CD4-positive, alpha-beta T cell treated with Interleukin-21 for 1 hour (primary cell): Measurements from ENCODE around the gene PPP1R14C.
A peak's percentile ranks its signal among the peaks of the same experiment; 100 is the strongest.
"Not testable (repeated sequence)": the region's sequence is repeated elsewhere in the genome, so short reads cannot be mapped to it uniquely, and the experiment has no call there.

Source experiments
- DNase-seq: peaks from one replicate; pipeline ENCODE4 v3.0.0-alpha.2; 2020

PPP1R14C gene

DNA sequence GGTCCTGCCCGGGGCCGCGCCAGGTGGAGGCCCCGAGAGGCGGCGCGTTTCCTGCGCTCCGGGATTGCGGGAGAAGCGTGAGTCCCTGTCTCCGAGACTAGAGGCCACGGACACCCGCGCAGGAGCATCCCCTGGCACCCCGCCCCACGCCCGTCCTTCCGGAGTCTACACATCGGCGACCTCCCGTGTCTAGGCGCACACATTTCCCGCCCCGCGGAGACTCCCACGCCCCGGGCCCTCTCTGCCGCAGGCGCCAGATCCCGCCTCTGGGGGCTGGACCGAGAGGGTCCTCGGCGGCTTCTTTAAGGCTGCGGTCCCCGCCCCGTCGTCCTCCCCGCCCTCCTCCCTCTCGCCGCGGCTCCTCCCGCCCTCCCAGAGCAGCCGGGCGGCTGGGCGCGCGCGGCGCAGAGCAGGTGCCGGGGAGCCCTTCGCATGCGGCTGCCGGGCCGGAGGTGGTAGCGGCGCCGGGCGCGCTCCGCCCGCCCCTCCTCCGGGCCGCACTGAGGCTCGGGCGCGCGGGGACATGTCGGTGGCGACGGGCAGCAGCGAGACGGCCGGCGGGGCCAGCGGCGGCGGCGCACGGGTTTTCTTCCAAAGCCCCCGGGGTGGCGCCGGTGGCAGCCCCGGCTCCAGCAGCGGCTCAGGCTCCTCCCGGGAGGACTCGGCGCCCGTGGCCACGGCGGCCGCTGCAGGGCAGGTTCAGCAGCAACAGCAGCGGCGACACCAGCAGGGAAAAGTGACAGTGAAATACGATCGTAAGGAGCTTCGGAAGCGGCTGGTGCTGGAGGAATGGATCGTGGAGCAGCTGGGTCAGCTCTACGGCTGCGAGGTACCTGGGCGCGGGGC lies at the start of gene PPP1R14C:
PPP1R14C (plus strand) TSS at position 375 of the 846 bp plus-strand sequence; CDS start at position 524, 149 bp downstream.
- peak; percentile 2 for DNase-seq

DNA sequence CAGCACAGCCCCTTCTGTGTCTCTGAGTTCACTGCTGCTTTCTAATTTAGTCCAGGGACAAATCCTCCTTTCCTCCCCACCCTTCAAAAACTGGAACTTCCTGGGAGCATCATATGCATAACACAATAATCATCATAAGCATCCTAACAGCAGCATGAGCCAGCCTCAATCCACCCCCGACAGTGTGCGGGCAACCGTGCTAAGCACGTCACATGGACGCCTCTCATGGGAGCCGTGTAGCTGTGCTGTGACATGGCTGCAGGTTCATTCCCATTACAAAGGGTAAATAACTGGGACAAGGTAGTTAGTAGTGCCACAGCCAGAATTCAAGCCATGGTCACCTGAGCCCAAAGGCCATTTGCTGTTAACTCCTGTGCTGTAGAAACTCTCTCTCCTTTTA lies 49.4 kb upstream of the PPP1R14C start:
- DNase-seq, result no peak

- DNase-seq, result no peak
Measured at GRCh38 chr6:150098155-150098554, 44.7 kb upstream of the PPP1R14C start.

DNA sequence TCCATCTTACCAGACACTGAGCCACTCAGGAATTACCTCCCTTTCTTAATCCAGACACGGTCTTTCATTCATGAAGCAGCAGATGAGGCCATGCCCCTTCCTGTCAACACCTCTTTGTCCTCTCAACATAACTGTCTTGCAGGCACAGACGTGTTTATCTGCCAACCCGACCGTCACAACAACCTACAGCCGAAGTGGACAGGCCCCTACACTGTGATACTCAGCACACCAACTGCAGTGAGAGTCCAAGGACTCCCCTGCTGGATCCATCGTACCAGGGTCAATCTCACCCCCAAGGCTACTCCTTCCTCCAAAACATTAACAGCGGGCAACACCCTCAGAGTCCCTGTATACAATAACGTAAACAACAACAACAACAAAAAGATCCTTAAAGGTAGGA lies 43.3 kb upstream of the PPP1R14C start:
- no peak for DNase-seq

- DNase-seq, result no peak
Measured at GRCh38 chr6:150099953-150100352, 42.9 kb upstream of the PPP1R14C start.

DNA sequence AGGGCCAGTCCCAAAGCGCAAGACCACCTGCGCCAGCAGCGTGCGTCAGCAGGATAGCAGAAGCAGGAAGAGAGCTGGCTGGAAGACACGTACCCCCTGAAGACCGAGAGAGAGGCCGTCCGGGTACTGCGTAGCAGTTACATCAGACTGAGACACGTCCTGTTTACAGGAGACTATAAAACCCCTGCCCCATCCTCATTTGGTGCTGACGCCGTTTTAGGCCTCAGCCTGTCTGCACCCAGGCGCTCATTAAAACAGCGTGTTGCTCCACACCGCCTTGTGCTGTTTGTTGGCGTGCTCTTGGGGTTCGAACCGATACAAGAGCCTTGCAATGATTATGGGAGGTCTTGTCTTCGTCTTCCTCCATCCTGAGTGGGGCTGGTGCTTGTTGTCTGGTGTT lies 42.1 kb upstream of the PPP1R14C start:
- no peak for DNase-seq

- no peak for DNase-seq
Measured at GRCh38 chr6:150102750-150103270, 40.0 kb upstream of the PPP1R14C start.

DNA sequence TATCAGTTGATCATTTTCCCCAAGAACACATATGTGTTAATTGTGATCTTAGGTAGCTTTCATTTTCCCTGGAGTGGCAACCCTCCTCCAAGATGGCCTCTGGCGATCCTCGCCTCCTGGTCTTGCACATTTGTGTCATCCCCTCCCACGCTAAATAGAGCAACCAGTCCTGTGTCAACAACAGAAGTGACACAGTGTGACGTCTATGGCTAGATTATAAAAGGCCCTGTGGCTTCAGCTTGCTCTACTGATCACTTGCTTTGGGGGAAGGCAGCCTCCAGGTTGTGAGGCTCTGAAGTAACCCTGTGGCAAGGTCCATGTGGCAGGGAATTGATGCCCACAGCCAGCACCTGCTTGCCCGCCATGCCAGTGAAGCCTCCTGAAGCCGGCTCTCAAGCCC lies 30.6 kb upstream of the PPP1R14C start:
- DNase-seq, result no peak

DNA sequence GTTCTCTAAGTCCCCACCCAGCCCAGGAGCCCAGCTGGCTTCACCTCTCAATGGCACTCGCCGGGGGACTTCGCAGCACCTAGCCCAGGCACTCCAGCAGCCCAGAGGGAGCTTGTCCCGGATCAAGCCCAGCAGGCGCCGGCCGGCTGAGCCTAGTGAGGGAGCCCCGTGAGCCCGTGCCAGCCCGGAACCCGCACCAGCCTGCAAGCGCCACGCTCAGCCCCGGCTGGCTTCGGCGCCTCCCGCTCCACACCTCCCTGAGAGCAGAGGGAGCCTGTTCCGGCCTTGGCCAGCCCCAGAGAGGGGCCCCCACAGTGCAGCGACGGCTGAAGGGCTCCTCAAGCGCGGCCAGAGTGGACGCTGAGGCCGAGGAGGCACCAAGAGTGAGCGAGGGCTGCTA lies 27.1 kb upstream of the PPP1R14C start:
- no peak for DNase-seq

DNA sequence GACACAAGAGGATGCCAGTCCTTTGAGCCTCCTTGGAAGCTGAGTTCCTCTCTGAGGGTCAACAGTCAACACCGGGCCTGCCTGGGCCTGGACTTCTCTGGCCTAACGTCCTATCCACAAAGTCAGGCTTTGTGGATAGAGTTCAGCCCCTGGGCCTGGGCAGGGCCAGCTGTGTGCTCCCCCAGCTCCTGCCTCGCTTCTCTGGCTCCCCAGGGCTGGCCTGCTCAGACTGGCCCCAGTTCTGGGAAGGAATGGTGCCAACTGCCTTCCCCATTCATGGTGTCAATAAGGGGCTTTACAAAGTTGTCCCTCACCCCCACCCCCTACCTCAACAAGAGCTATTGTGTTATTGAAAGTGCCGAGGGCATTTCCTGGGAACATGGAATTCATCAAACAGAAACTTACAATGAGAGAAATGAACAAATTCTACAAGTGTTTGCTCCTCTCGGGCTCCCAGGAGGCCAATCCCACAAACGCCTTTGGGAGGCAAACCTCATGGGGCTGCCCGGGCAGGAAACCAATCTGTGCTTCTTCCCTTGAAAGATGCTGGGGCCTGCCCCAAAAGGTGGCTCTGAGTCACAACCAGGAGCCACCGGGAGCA lies 26.5 kb upstream of the PPP1R14C start:
- no peak for DNase-seq

GRCh38 chr6:150118203-150118602 lies 24.6 kb upstream of the PPP1R14C start:
- no peak for DNase-seq

GRCh38 chr6:150118627-150119026 lies 24.2 kb upstream of the PPP1R14C start:
- DNase-seq, result no peak

- DNase-seq, result no peak
Measured at GRCh38 chr6:150119173-150119572, 23.7 kb upstream of the PPP1R14C start.

DNA sequence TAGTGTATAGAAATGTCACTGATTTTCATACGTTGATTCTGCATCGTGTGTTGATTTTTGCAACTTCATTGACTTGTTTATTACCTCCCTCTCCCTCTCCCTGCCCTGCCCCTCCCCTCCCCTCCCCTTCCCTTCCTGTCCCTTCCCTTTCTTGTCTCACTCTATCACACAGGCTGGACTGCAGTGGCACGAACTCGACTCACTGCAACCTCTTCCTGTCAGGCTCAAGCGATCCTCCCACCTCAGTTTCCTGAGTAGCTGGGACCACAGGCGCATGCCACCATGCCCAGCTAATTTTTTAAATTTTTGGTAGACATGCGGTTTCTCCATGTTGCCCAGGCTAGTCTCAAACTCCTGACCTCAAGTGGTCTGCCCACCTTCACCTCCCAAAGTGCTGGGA lies 19.2 kb upstream of the PPP1R14C start:
- no peak for DNase-seq

GRCh38 chr6:150124235-150124634 lies 18.6 kb upstream of the PPP1R14C start:
- no peak for DNase-seq

DNA sequence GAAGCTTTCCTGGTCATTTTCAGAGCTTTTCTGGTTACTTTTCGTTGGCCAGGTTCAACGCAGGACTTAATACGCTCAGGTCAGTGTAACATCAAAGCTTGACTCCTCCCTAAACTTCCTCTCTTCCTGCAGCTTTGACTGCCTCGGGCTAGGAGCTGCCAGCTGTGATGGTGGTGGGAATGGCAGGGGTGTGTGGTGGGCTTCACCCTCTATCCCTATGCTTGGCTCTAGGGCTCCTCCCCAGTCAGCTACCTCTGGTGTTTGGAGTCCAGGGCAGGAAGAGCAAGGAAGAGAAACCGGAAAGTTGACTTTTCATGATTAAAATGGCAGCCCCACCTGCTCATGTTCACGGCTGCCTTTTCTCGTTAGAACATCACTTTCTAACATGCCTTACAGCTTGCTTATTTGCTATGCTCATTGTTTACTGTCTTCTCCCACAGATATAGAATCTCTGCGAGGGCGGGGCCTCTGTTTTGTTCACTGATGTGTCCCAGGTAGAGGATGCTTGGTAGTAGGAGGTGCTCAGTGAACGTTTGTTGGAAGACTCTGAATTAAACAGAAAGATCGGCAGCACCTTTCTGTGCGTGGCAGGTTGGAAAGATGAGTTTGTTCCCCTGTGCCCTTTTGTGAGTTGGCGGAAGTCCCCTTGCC lies 16.1 kb upstream of the PPP1R14C start:
- DNase-seq, result no peak

DNA sequence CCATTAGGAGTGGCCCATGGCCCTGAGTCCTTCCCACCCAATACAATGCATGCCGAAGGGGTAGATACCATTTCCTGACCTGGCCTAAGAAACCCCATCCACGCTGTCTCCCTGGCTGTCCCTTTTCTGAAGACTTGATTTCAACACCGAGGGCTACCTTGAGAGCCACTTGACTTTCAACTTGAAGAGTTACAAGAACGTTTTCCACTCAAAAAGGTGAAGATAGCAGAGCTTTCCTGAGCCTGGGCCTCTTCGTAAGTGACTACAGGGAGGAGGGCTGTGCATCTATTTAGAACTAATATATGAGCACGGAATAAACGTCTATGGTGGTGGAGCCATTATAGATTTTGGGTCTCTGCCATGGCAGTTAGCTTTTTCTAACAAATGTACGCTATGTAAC lies 14.4 kb upstream of the PPP1R14C start:
- DNase-seq, result no peak

DNA sequence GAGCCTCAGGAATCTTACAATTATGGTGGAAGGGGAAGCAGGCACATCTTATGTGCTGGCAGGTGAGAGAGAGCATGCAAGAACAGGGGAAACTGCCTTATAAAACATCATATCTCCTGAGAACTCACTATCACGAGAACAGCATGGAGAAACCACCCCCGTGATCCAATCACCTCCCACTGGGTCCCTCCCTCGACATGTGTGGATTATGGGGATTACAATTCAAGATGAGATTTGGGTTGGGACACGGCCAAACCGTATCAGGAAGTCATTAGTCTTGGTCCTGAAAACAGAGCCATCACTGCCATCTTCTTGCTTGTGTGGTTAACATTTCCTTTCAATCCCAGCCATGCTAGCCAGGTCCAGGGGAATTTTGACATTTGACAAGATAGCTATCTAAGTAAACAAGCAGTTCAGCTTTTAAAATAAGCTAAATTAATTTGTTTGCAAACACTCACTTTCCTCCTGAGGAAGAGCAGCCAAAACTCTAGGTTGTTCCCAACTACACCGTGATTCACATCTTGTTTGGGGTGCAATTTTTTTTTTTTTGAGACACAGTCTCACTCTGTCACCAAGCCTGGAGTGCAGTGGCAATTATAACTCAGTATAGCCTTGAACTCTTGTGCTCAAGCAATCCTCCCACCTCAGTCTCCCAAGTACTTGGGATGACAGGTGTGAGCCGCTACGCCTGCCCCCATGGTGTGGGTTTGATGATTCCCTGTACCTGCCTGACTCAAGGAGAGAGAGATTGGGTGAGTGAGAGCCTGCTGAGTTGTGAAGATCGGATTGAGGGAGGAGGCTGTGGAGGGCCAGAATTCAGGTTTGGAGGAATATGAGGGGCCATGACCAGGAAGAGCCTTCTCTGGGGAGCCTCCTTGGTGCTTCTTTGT lies 13.0 kb upstream of the PPP1R14C start:
- DNase-seq, result no peak

GRCh38 chr6:150133686-150134085 lies 9.2 kb upstream of the PPP1R14C start:
- DNase-seq, result no peak

GRCh38 chr6:150134280-150134920 lies 8.4 kb upstream of the PPP1R14C start:
- DNase-seq, result no peak

GRCh38 chr6:150137711-150138110 lies 5.1 kb upstream of the PPP1R14C start:
- DNase-seq, result not testable (repeated sequence)

- DNase-seq, result no peak
Measured at GRCh38 chr6:150138638-150139037, 4.2 kb upstream of the PPP1R14C start.
